Loucy (cell line): ENCODE measurements around the gene BACH1.

Source experiments
- H2AFZ ChIP-seq: fragments of 200-600 bp; sonication (generic); 2 replicates; pipeline ENCODE4 v1.6.0; 2016; ENCODE audit warnings: antibody characterized with exemption, mild to moderate bottlenecking, low read length, moderate library complexity
- H3F3A ChIP-seq: fragments of 200-600 bp; 2 replicates; pipeline ENCODE4 v1.6.0; 2016; ENCODE audit warnings: antibody characterized with exemption, low read depth, mild to moderate bottlenecking
- H3K27me3 ChIP-seq: fragments of 200-600 bp; sonication (generic); 2 replicates; pipeline ENCODE4 v1.6.1; 2014; ENCODE audit warnings: low read length, mild to moderate bottlenecking; ENCODE audit not compliant: insufficient read depth, poor library complexity, severe bottlenecking
- H3K36me3 ChIP-seq: fragments of 200-600 bp; sonication (generic); 2 replicates; pipeline ENCODE4 v1.6.1; 2016; ENCODE audit warnings: low read length; ENCODE audit not compliant: insufficient read depth
- H3K4me1 ChIP-seq: fragments of 200-600 bp; sonication (generic); 2 replicates; pipeline ENCODE4 v1.5.1; 2014; ENCODE audit warnings: low read length, mild to moderate bottlenecking; ENCODE audit not compliant: insufficient read depth, poor library complexity, severe bottlenecking
- H3K4me2 ChIP-seq: fragments of 200-600 bp; sonication (generic); 2 replicates; pipeline ENCODE4 v1.6.0; 2014; ENCODE audit warnings: antibody characterized with exemption, low read length, low read depth, mild to moderate bottlenecking; ENCODE audit not compliant: poor library complexity, severe bottlenecking
- H3K4me3 ChIP-seq: fragments of 200-600 bp; sonication (generic); 2 replicates; pipeline ENCODE4 v1.5.1; 2014; ENCODE audit warnings: low read length, mild to moderate bottlenecking, mixed read lengths; ENCODE audit not compliant: poor library complexity, severe bottlenecking
- H3K79me2 ChIP-seq: fragments of 200-600 bp; sonication (generic); 2 replicates; pipeline ENCODE4 v1.6.1; 2014; ENCODE audit warnings: low read length; ENCODE audit not compliant: insufficient read depth
- H3K9ac ChIP-seq: fragments of 200-600 bp; sonication (generic); 2 replicates; pipeline ENCODE4 v1.6.0; 2014; ENCODE audit warnings: mild to moderate bottlenecking, low read depth, low read length, moderate library complexity; ENCODE audit not compliant: poor library complexity, severe bottlenecking
- H3K9me2 ChIP-seq: fragments of 200-600 bp; sonication (generic); replicated peaks from 2 replicates; pipeline ENCODE4 v1.6.1; 2016; ENCODE audit warnings: low read depth, low read length, mixed read lengths
- H3K9me3 ChIP-seq: fragments of 200-600 bp; sonication (generic); 2 replicates; pipeline ENCODE4 v1.6.1; 2014; ENCODE audit warnings: mild to moderate bottlenecking, antibody characterized with exemption, low read length, low read depth; ENCODE audit not compliant: insufficient read depth
- H4K20me1 ChIP-seq: fragments of 200-600 bp; sonication (generic); 2 replicates; pipeline ENCODE4 v1.6.0; 2014; ENCODE audit warnings: antibody characterized with exemption, low read length, mild to moderate bottlenecking; ENCODE audit not compliant: insufficient read depth, poor library complexity, severe bottlenecking
- CTCF ChIP-seq: fragments of 200-600 bp; sonication (generic); conservative IDR thresholded peaks from 2 replicates; pipeline ENCODE4 v1.5.1; 2014; ENCODE audit warnings: mild to moderate bottlenecking, antibody characterized with exemption, low read length
- EZH2phosphoT487 ChIP-seq: fragments of 200-600 bp; IDR thresholded peaks from 2 replicates; pipeline ENCODE4 v1.6.1; 2018; ENCODE audit warnings: antibody characterized with exemption, mild to moderate bottlenecking, moderate library complexity, borderline replicate concordance

The BACH1 gene

GRCh38 chr21:29305068-29305467, 6.3 kb downstream of the BACH1 start:
- Histone ChIP-seq H3K4me3 (no peak overlapping the region), H3F3A (no peaks in the 10 kb centered on the region), H4K20me1 (peaks cover 90% of the 10 kb centered on the region), H3K4me2 (peak overlapping the region; percentile 31), H3K4me1 (peaks cover 62% of the 10 kb centered on the region), H3K9ac (no peak overlapping the region), H3K9me3 (no peaks in the 10 kb centered on the region), H3K36me3 (no peaks in the 10 kb centered on the region), H3K27me3 (no peaks in the 10 kb centered on the region), H3K9me2 (no peaks in the 10 kb centered on the region), H3K79me2 (peaks cover 97% of the 10 kb centered on the region), H2AFZ (no peak overlapping the region)
- no peak for TF ChIP-seq EZH2phosphoT487
- TF ChIP-seq CTCF, result no peak

GRCh38 chr21:29305561-29305960, 6.8 kb downstream of the BACH1 start:
- Histone ChIP-seq H3K9me3 (no peaks in the 10 kb centered on the region), H3K9me2 (no peaks in the 10 kb centered on the region), H3K27me3 (no peaks in the 10 kb centered on the region), H3K4me3 (no peak overlapping the region), H3K4me2 (peak overlapping the region; percentile 31), H3K36me3 (no peaks in the 10 kb centered on the region), H4K20me1 (peaks cover 92% of the 10 kb centered on the region), H3K79me2 (peaks cover 97% of the 10 kb centered on the region), H3K4me1 (peaks cover 63% of the 10 kb centered on the region), H3K9ac (no peak overlapping the region), H2AFZ (no peak overlapping the region), H3F3A (no peaks in the 10 kb centered on the region)
- TF ChIP-seq CTCF, result no peak
- no peak for TF ChIP-seq EZH2phosphoT487

DNA sequence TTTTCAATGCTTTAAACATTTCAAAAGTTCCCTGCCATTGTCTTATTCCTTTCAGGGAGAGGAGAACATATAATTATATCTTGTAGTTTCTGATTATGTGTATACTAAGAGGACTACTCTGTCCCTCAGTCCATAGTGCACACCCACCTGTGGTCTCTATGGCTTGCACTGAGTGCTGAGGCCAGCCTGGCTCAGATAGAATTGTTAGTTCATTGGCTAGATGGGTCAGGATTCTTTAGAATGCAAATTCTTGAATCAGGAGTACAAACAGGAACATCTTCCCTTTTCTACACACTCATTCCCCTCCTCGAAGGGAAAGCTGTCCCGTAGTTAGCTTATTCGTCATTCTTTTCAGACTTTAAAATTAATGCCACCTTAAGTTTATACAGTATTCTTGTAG, 8.2 kb downstream of the BACH1 start:
- no peaks in the 10 kb centered on the region for H3K27me3 ChIP-seq
- peaks cover 97% of the 10 kb centered on the region for H3K79me2 ChIP-seq
- no peak overlapping the region for H3K4me3 ChIP-seq
- no peak overlapping the region for H2AFZ ChIP-seq
- TF ChIP-seq CTCF (no peak), EZH2phosphoT487 (no peak)
- peaks cover 91% of the 10 kb centered on the region for H4K20me1 ChIP-seq
- no peaks in the 10 kb centered on the region for H3F3A ChIP-seq
- no peaks in the 10 kb centered on the region for H3K36me3 ChIP-seq
- no peaks in the 10 kb centered on the region for H3K9me3 ChIP-seq
- peaks cover 56% of the 10 kb centered on the region for H3K4me1 ChIP-seq
- H3K9me2 ChIP-seq, result no peaks in the 10 kb centered on the region
- peak overlapping the region; percentile 13 for H3K4me2 ChIP-seq
- no peak overlapping the region for H3K9ac ChIP-seq
